ACC112 (cell line): ENCODE results near the gene MILR1.

Experiments
- H2AFZ ChIP-seq: fragments of 200-600 bp; sonication (generic); one replicate; pipeline ENCODE4 v1.6.0; 2017; ENCODE audit warnings: antibody characterized with exemption, low read length; ENCODE audit not compliant: unreplicated experiment
- H3K27ac ChIP-seq: fragments of 200-600 bp; sonication (generic); 2 replicates; pipeline ENCODE4 v1.5.1; 2014; ENCODE audit warnings: low read depth, mild to moderate bottlenecking, antibody characterized with exemption, low read length, moderate library complexity
- H3K27me3 ChIP-seq: fragments of 200-600 bp; sonication (generic); 2 replicates; pipeline ENCODE4 v1.6.1; 2014; ENCODE audit warnings: mild to moderate bottlenecking, antibody characterized with exemption, low read length, moderate library complexity, mixed read lengths; ENCODE audit not compliant: insufficient read depth
- H3K36me3 ChIP-seq: fragments of 200-600 bp; sonication (generic); 2 replicates; pipeline ENCODE4 v1.6.1; 2016; ENCODE audit warnings: mild to moderate bottlenecking, antibody characterized with exemption, low read length, moderate library complexity, mixed read lengths; ENCODE audit not compliant: insufficient read depth
- H3K4me1 ChIP-seq: fragments of 200-600 bp; sonication (generic); one replicate; pipeline ENCODE4 v1.6.1; 2016; ENCODE audit warnings: low read length, mixed read lengths; ENCODE audit not compliant: insufficient read depth, unreplicated experiment, control insufficient read depth
- H3K4me3 ChIP-seq: fragments of 200-600 bp; sonication (generic); 2 replicates; pipeline ENCODE4 v1.5.1; 2014; ENCODE audit warnings: mild to moderate bottlenecking, low read depth, low read length
- H3K79me2 ChIP-seq: fragments of 200-600 bp; sonication (generic); one replicate; pipeline ENCODE4 v1.6.0; 2016; ENCODE audit warnings: low read length; ENCODE audit not compliant: control insufficient read depth, unreplicated experiment, insufficient read depth

The MILR1 gene

DNA sequence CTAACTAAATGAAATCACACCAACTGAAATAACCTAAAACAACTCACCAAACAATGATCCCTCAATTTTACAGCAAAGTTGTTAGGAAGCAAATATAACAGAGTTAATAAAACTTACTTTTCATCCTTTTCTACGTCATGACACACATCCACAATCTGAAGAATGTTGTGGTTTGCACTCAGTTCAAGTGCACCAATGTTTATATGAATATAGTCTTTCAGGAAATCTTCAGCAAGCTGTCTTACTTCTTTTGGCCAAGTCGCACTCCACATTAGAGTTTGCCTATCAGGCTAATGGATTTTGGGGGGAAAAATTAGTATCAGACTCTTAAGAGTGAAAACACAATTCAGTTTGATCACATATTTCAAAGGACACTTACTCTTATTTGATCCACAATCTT is 53.9 kb downstream of the MILR1 start:
- H3K79me2 ChIP-seq: peaks cover 75% of the 10 kb centered on the region
- no peak overlapping the region for H2AFZ ChIP-seq
- H3K36me3 ChIP-seq: peaks cover 69% of the 10 kb centered on the region
- H3K4me1 ChIP-seq: peaks cover 51% of the 10 kb centered on the region
- peak overlapping the region; percentile 49 for H3K27ac ChIP-seq
- H3K27me3 ChIP-seq: no peaks in the 10 kb centered on the region
- H3K4me3 ChIP-seq: peak overlapping the region; percentile 85; the same call in 1 of the 2 replicates

DNA sequence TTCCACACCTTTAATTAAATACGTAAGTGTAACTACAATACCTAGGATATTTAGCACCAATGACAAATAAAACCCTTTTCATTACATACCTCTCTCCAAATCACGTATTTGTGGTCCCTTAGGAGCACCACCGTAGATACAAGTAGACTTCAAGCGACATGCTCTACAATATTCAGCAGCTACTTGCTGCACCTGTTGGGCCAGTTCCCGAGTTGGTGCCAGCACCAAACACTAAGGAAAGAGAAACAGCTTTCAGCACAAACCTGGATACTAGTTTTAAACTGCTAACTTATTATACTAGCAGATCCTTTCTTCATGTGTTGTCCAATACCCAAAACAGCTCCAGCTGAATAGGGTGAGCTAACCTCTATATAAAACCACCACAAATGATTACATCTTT is 54.4 kb downstream of the MILR1 start:
- Histone ChIP-seq H3K27ac (peak overlapping the region; percentile 49; the same call in 1 of the 2 replicates), H3K36me3 (peaks cover 69% of the 10 kb centered on the region), H3K4me1 (peaks cover 50% of the 10 kb centered on the region), H2AFZ (no peak overlapping the region), H3K4me3 (peak overlapping the region; percentile 85), H3K79me2 (peaks cover 80% of the 10 kb centered on the region), H3K27me3 (no peaks in the 10 kb centered on the region)

DNA sequence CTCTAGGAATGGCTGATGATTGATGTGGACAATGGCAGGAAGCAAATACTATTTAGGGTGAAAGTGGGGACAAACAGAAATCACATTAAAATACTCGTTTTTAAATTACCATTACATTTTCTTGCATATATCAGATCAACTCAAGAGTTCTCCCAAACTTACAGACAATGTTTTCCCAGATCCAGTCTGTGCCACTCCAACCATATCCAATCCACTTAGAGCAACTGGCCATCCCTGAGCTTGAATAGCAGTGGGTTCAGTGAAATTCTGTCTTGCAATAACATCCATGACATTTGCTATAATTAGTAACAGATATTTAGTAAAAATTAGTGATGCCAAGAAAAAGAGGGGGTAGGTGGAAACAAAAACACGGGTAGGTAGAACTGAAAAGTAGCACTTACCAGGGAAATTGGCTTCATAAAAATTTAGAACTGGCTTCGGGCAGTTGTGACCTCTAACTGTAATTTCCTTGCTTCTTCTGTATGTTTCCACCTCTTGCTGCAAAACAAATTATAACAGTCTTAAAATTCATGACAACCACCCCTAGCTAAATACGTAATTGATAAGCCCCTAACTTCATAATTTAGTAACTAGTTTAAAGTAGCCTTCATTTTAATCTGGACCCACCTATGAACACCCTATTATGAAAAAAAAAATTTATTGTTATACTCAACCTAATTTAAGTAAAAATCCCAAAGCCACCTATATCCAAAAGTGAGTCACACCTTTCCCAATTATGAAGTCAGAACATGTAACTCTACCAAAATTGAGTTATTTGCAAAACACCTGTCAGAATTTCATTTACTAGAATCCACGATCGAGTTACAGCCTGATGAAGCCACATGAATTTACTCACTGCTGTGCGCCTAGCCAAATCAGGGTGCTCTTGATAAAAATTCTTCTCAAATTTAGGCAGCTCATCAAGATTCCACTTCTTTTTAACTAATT is 55.2 kb downstream of the MILR1 start:
- peaks cover 64% of the 10 kb centered on the region for H3K36me3 ChIP-seq
- peak overlapping the region; percentile 98; the same call in 1 of the 2 replicates for H3K27ac ChIP-seq
- peaks cover 56% of the 10 kb centered on the region for H3K4me1 ChIP-seq
- peaks cover 88% of the 10 kb centered on the region for H3K79me2 ChIP-seq
- no peak overlapping the region for H2AFZ ChIP-seq
- no peaks in the 10 kb centered on the region for H3K27me3 ChIP-seq
- peak overlapping the region; percentile 85 for H3K4me3 ChIP-seq

DNA sequence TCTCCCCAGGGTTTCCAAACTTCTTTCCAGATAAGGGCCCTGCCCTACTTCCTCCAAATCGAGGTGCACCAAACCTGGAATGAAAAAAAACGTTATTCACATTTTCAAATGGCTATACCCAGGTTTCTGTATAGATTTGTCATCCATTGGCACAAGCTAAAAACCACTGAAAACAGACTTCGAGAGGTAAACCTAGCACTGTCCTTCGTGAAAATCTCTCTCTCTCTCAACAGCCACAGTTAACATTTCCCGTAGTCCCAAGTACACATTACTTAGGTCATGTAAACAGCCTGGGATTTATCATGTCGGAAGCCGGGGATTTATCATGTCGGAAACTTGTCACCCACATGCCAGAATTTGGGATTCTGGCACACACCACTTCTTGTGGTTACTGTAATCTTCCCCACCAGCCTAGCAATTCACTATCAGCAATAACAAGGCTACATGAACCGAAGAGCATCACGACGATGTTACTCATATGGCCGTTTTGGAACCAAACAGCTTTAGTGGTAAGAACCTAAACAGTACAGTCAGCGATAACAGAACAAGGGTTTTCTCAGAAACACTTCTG is 55.9 kb downstream of the MILR1 start:
- H3K27me3 ChIP-seq: no peaks in the 10 kb centered on the region
- H2AFZ ChIP-seq: no peak overlapping the region
- H3K36me3 ChIP-seq: peaks cover 57% of the 10 kb centered on the region
- H3K4me3 ChIP-seq: peak overlapping the region; percentile 85
- H3K27ac ChIP-seq: peak overlapping the region; percentile 98
- peaks cover 53% of the 10 kb centered on the region for H3K4me1 ChIP-seq
- H3K79me2 ChIP-seq: peaks cover 91% of the 10 kb centered on the region

DNA sequence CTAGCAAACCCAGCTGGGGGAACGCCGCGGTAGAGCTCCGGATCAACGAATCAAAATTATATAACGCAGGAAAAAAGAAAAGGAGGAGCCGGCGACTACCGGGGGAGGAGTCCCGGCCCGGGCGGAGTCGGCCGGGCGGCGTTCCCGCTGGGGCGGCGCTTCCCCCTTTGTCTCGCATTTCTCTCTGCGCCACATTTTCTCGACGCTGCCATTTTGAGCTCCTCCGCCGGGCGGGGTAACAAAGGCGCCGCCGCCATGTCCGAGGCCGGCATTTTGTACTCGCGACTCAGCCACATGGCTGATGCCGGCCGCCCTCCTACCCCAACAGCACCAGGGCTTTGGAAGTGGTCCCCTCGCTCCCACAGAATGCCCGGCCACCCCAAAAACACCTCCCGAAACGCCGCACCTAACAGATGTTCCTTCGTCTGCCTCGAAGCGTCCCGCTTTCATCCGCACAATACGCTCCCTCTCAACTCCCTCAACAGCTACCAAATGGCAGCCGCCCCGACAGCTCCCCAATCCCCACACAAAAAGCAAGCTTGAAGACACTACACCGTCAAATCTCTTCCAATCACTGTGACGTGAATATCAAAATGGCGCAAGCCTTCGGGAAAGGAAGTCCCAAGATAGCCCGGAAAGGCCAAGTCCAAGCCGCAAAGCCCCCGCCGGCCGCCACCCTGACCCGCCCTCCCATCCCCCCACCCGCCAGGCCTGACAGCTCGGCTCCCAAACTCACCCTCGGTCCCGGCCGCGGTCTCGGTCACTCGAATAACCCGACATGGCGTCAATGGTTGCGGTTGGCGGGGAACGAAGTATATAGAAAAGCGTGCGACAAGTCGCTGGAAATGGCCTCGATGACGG is 56.7 kb downstream of the MILR1 start:
- H3K36me3 ChIP-seq: peaks cover 54% of the 10 kb centered on the region
- H3K4me1 ChIP-seq: peaks cover 46% of the 10 kb centered on the region
- peaks cover 89% of the 10 kb centered on the region for H3K79me2 ChIP-seq
- peak overlapping the region; percentile 85 for H3K4me3 ChIP-seq
- H2AFZ ChIP-seq: no peak overlapping the region
- peak overlapping the region; percentile 98 for H3K27ac ChIP-seq
- H3K27me3 ChIP-seq: no peaks in the 10 kb centered on the region

DNA sequence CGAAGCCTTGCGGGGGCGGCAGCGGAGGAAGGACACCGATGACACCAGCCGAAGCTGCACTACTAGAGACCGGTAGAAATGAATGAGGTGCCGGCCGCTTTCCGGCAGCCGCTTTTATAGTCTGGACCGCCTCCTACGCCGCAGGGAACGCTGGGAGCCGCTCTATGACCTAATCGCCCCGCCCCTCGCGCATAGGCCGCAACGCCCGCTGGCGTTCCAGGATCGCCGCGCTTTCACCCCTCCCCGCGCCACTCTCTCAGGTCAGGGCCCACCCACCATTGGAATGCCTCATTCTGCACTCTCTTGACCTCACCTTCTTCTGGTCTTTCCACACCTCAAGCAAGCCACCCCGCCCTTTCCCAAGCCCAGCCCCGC is 57.3 kb downstream of the MILR1 start, which contains the start of gene DDX5:
Gene DDX5, minus strand, starts transcription at position 89 of the 375 bp plus-strand sequence. CDS start 170 bp downstream, outside the sequence.
- Histone ChIP-seq H3K36me3 (peaks cover 48% of the 10 kb centered on the region), H3K4me3 (peak within 1 kb of the TSS; percentile 85), H3K4me1 (peaks cover 40% of the 10 kb centered on the region), H2AFZ (peak within 1 kb of the TSS; percentile 96), H3K27me3 (no peaks in the 10 kb centered on the region), H3K79me2 (peaks cover 83% of the 10 kb centered on the region), H3K27ac (peak within 1 kb of the TSS; percentile 98)

GRCh38 chr17:64506576-64507412 is 57.9 kb downstream of the MILR1 start, which contains the start of gene CEP95:
CEP95 (plus strand) TSS chr17:64506977; CDS start chr17:64507098, 121 bp downstream.
- Histone ChIP-seq H3K36me3 (peaks cover 42% of the 10 kb centered on the region), H3K4me3 (peak within 1 kb of the TSS; percentile 85), H3K4me1 (peaks cover 35% of the 10 kb centered on the region), H3K27ac (peak within 1 kb of the TSS; percentile 98), H2AFZ (peak within 1 kb of the TSS; percentile 96), H3K79me2 (peaks cover 77% of the 10 kb centered on the region), H3K27me3 (no peaks in the 10 kb centered on the region)

GRCh38 chr17:64507413-64507782 is 58.5 kb downstream of the MILR1 start:
- H3K4me3 ChIP-seq: peak overlapping the region; percentile 85
- peak overlapping the region; percentile 98 for H3K27ac ChIP-seq
- H3K79me2 ChIP-seq: peaks cover 75% of the 10 kb centered on the region
- H3K36me3 ChIP-seq: peaks cover 36% of the 10 kb centered on the region
- H3K4me1 ChIP-seq: peaks cover 29% of the 10 kb centered on the region
- no peaks in the 10 kb centered on the region for H3K27me3 ChIP-seq
- H2AFZ ChIP-seq: peak overlapping the region; percentile 96

GRCh38 chr17:64508683-64509082 is 59.8 kb downstream of the MILR1 start:
- H3K27ac ChIP-seq: no peak overlapping the region
- H2AFZ ChIP-seq: no peak overlapping the region
- peaks cover 36% of the 10 kb centered on the region for H3K36me3 ChIP-seq
- H3K4me1 ChIP-seq: peaks cover 16% of the 10 kb centered on the region
- peak overlapping the region; percentile 85 for H3K4me3 ChIP-seq
- H3K79me2 ChIP-seq: peaks cover 68% of the 10 kb centered on the region
- H3K27me3 ChIP-seq: no peaks in the 10 kb centered on the region
